GM18858 (cell line): Measurements from ENCODE around the gene PIK3CG.
"Not testable (repeated sequence)": the region's sequence is repeated elsewhere in the genome, so short reads cannot be mapped to it uniquely, and the experiment has no call there.

Experiments used
- ATAC-seq: cut with Tn5 transposase; IDR thresholded peaks from one replicate; pipeline ENCODE4 v1.9.1; 2021; ENCODE audit not compliant: unreplicated experiment

Gene PIK3CG

GRCh38 chr7:106865130-106866041 is at the start of gene PIK3CG:
PIK3CG (plus strand) TSS chr7:106865282; CDS start chr7:106867562, 2,280 bp downstream.
- peak; percentile 68 for ATAC-seq

GRCh38 chr7:106817098-106817497 is 48.0 kb upstream of the PIK3CG start:
- no peak for ATAC-seq

DNA sequence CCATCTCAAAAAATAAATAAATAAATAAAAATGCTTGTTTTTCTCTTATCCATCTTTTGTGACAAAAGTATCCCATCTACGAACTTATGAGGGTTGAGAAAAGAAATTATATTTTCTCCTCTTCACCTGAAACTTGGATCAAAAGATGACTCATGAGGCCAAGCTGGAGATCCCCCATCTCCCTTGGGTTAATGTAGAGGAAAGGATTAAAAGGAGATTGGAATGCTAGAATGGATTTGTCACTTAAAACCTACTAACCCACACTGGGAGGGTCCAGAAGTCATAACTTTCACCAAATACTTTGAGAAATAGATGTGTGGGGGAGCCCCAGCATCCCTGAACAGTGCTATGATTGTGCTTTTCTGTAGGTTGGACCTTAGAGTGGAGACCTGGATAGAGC is 46.3 kb upstream of the PIK3CG start:
- ATAC-seq = no peak

DNA sequence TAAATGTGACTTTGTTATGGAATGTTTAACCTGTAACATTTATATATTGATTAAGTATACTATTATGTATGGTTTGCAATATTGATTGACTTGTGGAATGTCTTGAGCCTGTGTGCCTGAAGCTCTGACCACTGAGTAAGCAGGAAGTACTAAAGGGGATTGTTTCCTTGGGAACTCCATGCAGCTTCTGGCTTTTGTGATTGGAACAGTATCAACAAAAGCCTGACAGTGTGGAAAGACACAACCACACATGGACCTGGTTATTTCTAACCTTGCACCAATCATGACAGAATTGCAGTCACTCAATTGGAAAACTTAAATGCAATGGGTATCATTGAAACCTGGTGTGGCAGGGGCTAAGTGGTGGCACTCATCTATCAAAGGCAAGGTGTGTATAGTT is 45.5 kb upstream of the PIK3CG start:
- no peak for ATAC-seq

DNA sequence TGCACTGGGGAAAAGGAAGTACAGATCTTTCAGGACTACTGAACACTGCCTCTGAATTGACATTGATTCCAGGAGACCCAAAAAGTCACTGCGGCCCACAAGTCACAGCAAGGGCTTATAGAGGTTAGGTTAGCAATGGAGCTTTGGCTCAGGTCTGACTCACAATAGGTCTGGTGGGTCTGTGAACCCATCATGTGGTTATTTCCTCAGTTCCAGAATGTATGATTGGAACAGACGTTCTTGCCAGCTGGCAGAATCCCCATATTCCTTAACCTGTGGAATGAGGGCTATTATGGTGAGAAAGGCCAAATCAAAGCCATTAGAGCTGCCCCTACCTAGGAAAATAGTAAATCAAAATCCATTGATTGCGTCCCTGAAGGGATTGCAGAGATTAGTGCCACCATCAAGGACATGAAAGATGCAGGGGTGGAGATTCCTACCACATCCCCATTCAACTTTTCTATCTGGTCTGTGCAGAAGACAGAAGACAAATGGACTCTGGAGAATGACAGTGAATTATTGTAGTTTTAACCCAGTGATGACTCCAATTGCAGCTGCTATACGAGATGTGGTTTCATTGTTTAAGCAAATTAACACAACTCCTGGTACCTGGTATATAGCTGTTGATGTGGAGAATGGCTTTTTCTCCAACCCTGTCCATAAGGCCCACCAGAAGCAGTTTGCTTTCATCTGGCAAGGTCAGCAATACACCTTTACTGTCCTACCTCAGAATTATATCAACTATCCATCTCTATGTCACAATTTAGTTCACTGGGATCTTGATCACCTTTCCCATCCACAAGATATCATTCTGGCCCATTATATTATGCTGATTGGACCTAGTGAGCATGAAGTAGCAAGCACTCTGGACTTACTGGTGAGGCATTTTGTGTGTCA is 44.5 kb upstream of the PIK3CG start:
- no peak for ATAC-seq

GRCh38 chr7:106823631-106824030 is 41.5 kb upstream of the PIK3CG start:
- no peak for ATAC-seq

DNA sequence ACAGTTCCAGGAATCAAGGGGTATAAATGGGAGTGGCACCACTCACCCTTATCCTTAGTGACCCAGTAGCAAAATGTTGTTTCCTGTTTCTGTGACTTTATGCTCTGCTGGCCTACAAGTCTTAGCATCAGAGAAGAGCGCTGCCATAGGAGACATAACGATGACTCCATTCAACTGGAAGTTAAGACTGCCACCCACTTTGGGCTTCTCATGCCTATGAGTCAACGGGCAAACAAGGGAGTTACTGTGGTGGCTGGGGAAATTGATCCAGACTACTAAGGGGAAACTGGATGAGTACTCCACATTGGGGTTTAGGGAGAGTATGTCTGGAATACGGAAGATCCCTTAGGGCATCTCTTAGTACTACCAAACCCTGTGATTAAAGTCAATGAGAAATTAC is 40.6 kb upstream of the PIK3CG start:
- no peak for ATAC-seq

DNA sequence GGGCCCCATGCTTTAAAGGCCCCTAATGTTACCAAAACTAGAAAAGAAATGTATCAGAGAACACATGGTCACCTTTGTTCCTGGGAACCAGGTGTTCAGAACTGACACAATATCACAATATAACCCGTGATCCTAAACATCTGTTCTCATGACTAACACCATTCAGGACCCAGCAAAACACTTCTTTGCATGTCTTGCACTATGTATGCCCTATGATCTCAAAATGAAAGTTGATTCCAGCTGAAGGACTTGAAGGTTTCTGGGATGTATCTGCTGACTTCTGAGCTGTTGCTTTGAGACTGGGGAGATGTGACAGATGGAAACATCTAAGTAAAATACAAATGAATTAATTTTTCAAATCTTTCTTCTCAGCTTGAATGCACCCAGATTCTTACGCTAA is 37.5 kb upstream of the PIK3CG start:
- no peak for ATAC-seq

DNA sequence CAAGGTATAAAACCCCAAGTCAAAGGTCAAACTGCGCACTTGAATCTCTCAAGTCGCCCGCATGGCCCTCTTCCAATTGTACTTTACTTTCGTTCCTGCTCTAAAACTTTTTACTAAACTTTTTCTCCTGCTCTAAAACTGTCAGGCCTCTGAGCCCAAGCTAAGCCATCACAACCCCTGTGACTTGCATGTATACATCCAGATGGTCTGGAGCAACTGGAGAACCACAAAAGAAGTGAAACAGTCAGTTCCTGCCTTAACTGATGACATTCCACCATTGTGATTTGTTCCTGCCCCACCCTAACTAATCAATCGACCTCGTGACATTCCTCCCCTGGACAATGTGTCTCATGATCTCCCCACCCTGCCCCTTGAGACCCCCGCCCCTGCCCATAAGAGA is 35.6 kb upstream of the PIK3CG start:
- no peak for ATAC-seq

DNA sequence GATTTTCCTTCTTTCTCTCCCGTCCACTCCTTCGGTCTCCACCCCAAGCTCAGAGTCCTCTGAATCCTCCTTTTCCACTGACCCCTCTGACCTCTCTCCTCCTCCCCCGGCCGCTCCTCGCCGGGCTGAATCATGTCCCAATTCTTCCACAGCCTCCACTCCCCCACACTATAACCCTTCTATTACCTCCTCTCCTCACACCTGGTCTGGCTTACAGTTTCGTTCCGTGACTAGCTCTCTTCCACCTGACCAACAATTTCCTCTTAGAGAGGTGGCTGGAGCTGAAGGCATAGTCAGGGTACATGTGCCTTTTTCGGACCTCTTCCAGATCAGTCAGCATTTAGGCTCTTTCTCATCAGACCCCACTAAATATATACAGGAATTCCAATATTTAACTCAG is 34.2 kb upstream of the PIK3CG start:
- ATAC-seq = not testable (repeated sequence)

GRCh38 chr7:106836816-106837215 is 28.3 kb upstream of the PIK3CG start:
- no peak for ATAC-seq

DNA sequence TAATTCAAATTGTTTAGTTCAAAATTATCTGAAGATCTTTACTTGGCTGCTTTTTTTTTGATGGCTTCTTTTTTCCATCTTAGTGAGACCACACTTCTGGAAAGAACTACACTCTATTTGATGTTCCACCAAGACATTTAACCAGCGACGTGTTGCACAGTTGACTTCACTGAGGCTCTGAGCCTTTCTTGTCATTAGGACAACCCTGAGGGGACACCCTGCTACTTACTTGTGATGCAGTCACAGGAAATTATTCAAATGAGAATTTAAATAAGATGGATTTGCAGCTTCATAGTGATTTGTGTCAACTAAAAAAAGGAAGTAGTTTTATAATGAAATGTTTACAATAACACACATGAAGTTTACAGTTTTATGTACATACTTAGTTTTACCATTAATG is 25.6 kb upstream of the PIK3CG start:
- ATAC-seq = no peak

- no peak for ATAC-seq
Measured at GRCh38 chr7:106840342-106840741, 24.7 kb upstream of the PIK3CG start.

DNA sequence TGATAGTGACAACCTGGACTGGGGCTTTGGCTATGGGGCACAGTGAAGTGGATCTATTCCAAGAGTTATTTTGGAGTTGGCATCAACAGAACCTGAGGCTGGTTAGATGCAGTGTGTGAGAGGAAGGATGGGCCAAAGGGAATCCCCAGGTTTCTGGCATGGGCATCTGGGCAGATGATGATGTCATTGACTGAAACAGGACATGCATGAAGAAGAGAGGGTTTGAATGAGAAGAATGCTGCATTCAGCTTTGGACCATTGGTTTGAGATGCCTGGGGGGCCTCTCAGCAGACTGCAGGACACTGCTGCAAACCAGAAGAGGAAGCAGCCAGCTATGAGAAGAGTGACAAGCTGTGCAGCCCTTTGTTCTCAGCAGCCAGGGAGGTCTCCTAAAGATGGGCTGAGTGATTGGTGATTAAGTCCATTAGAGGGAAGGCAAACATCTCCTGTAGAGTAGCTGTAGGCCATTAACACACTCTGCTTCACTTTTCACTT is 23.1 kb upstream of the PIK3CG start:
- ATAC-seq = no peak

- no peak for ATAC-seq
Measured at GRCh38 chr7:106844279-106844997, 20.6 kb upstream of the PIK3CG start.

DNA sequence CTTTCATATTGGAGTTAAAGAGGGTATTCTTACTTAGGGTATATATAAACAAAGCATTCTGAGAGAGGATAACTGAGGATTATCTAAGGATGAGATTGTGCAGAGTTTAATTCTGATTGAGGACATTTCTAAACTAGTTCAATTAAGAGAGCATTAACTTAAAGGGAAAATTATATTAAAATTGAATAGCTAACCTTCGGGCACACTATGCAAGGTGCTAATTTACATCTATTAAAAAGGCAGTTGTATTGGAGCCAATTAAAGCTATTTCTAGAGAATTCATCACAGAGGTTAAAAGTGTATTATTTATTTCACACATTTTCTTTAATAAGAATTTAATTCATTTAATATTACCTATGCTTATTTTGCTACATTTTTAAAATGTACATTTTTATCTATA is 17.0 kb upstream of the PIK3CG start:
- no peak for ATAC-seq

DNA sequence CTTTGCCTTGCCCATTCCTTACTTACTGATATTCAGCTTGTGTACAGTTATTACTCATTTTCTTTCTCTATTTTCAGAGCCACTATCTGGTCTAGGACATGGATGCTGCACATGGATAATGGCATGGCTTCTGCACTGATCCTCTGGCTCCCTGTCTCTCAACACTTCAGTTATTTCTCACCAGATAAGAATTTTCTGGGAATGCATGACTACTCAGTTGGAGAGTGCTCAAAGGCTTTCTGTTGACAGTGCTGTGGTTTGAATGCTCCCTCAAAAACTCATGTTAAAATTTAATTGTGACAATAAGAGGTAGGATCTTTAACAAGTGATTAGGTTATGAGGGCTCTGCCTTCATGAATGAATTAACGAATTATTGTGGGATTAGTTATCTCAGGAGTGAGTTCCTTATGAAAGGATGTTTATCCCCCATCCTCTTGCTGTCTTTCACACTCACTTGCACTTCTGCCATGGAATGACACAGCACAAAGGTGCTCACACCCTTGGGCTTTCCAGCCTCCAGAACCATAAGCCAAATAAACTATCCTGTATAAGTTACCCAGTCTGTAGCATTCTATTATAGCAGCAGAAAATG is 16.1 kb upstream of the PIK3CG start:
- no peak for ATAC-seq

GRCh38 chr7:106851632-106852031 is 13.4 kb upstream of the PIK3CG start:
- not testable (repeated sequence) for ATAC-seq

DNA sequence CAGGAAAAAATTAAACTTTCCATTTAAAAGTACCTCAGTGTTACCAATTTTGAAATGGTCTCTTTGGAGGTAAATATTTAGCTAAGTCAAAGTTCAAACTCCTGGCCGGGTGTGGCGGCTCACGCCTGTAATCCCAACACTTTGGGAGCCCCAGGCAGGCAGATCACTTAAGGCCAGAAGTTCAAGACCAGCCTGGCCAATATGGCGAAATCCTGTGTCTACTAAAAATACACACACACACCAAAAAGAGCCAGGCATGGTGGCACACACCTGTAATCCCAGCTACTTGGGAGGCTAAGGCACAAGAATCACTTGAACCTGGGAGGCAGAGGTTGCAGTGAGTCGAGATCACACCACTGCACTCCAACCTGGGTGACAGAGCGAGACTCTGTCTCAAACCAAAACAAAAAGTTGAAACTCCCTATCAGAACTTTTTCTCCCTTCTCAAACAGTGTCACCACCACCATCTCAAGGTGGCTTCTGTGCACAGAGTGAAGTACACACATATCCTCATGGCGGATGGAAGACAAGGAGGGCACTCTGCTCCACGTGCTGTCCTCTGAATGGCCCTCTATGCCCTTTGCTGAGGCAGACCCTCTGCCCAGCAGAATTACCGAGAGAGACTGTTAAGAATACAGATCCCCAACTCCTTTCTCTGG is 11.7 kb upstream of the PIK3CG start:
- no peak for ATAC-seq

DNA sequence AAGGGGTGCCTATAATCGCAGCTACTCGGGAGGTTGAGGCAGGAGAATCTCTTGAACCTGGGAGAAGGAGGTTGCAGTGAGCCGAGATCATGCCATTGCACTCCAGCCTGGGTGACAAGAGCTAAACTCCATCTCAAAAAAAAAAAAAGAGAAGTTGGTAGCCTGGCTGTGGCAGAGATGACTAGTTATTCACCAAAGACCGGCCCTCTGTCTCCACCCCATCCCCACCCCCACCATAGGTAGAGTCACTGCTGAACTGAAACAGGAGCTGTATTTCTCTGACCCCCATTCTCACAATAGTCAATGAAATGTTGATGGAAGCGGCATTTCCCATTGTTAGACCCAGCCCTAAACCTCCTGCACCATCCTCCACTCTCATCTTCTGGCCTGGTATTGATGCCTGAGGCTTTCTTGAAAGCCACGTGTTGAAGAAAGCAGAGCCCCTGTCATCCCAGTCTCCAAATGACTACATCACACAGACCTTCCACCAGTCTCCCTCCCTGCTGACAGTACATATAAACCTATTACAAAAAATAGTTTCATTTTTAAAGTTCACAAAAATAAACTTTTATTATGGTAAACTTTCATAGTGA is 9.4 kb upstream of the PIK3CG start:
- no peak for ATAC-seq
